GM12864 (cell line): ENCODE results near the gene MGAT5B.
"Not testable (repeated sequence)": the region's sequence is repeated elsewhere in the genome, so short reads cannot be mapped to it uniquely, and the experiment has no call there.

Source experiments
- DNase-seq: peaks from one replicate; pipeline ENCODE4 v3.0.0-alpha.2; 2011; ENCODE audit warnings: low read depth
- H3K4me3 ChIP-seq: 2 replicates; pipeline ENCODE4 v1.5.1; 2011; ENCODE audit warnings: mild to moderate bottlenecking, low read depth, low read length, control low read depth
- CTCF ChIP-seq: IDR thresholded peaks from 2 replicates; pipeline ENCODE4 v1.5.1; 2011; ENCODE audit warnings: low read depth, mild to moderate bottlenecking, moderate library complexity, low read length, control low read depth, inconsistent platforms; ENCODE audit errors: missing control alignments

Gene MGAT5B

DNA sequence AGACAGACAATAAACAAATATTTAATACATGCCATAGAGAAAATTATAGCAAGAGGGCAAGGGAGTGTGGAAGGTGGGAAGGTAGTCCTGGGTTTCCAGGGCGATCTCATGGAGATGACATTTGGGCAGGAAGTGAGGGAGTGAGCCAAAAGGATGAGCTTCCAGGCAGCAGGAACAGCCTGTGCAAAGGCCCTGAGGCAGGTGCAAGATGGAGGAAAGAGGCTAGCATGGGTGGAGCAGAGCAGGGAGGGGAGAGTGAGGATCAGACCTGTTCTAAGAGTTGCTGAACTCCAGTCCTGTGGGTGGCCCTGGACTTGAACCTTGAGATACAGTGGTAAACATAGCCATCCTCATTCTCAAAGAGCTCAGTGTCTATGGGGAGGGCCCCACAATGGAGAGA lies 94.7 kb downstream of the MGAT5B start:
- DNase-seq: no peak
- TF ChIP-seq CTCF: no peak
- H3K4me3 ChIP-seq: no peak overlapping the region

- no peak overlapping the region for H3K4me3 ChIP-seq
- TF ChIP-seq CTCF: no peak
- no peak for DNase-seq
Observed at GRCh38 chr17:76966016-76966415, 97.8 kb downstream of the MGAT5B start.

DNA sequence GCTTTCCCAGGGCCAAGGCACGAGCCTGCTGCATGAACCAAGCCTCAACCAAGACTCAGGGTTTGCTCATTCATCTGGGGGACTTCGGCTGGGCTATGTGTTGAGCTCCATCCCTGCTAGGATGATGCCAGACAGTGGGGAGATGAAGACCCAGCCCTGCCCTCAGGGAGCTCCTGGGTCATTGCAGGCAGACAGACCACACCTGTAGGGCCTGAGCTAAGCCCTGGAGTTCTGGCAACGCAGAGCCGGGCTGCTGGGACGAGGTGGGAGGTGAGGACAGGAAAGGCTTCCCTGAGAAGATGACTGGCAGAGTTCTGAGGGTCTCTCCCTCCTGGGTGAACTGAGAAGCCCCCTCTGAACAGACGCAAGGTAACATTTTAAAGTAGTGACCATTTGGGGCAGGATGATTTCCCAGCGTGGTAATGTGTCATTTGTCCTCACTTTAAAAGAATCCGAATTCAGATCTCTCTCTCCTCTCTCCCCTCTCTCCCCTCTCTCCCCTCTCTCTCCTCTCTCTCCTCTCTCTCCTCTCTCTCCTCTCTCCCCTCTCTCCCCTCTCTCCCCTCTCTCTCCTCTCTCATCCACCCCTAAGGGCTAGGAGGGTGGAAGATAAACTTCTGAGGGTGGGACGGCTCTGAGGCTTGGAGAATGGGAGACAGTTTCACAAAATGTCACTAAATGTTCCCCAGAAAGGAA lies 98.4 kb downstream of the MGAT5B start:
- no peak for DNase-seq
- TF ChIP-seq CTCF: no peak
- no peak overlapping the region for H3K4me3 ChIP-seq

- H3K4me3 ChIP-seq: no peak overlapping the region
- DNase-seq: no peak
- no peak for TF ChIP-seq CTCF
Observed at GRCh38 chr17:76967762-76968161, 99.6 kb downstream of the MGAT5B start.

- no peak overlapping the region for H3K4me3 ChIP-seq
- DNase-seq: no peak
- TF ChIP-seq CTCF: no peak
Observed at GRCh38 chr17:76968707-76969597, 100.7 kb downstream of the MGAT5B start.

DNA sequence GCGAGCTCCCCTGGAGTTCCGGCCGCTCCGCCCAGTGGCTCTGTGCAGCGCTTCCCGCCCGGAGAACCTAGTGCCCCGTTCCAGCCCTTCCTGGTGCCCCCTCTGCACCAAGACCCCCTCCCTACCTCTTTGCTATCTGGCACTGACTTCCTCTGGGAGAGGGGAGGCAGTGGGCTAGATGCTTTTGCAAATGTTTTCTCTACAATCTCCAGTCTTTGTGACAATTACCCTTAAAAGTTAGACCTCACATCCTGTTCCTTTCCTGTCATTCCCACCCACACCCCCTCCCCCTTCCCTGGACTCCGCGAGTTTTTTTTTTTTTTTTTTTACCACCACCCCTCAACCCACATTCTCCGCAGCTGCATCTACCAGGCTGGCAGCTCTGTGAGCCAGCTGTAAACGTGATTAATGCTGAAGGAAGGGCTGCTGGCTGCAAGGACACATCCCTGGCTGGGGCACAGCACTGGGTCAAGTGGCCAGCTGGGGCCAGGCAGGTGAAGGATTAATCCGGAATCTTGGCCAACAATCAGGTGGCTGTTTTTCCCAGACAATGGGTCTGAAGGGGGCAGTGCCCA lies 101.5 kb downstream of the MGAT5B start:
- DNase-seq: no peak
- no peak for TF ChIP-seq CTCF
- H3K4me3 ChIP-seq: no peak overlapping the region

DNA sequence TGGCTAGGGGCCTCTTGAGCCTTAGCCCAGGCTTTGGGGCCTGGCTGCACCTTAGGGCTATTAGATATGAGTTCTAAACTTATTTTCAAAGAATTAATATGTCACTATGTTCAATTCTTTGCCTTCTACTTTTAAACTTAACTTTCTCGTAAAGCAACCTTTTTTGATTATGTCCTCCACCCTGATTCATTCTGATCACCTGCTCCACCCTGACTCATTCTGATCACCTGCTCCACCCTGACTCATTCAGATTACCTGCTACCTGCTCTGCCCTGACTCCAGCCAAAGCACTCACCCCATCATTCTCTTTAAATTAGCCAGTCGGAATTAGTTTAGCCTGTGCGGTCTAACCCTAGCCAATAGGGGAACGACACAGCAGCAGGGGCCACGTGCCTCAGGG lies 102.0 kb downstream of the MGAT5B start:
- not testable (repeated sequence) for H3K4me3 ChIP-seq, DNase-seq
